ENCODE results near the gene FCHO1.

FCHO1 gene

GRCh38 chr19:17831419-17831888 is 80.2 kb downstream of the FCHO1 start:
- DNase-seq = no peak

- no peak for DNase-seq
Observed at GRCh38 chr19:17832443-17833208, 81.3 kb downstream of the FCHO1 start.

GRCh38 chr19:17834350-17835181 is 83.3 kb downstream of the FCHO1 start:
- DNase-seq = peak in 1 of 5 donors; percentile 42

- DNase-seq = no peak
Observed at GRCh38 chr19:17835182-17836006, 84.1 kb downstream of the FCHO1 start.

- no peak for DNase-seq
Observed at GRCh38 chr19:17836530-17836929, 85.3 kb downstream of the FCHO1 start.

GRCh38 chr19:17837972-17838371 is 86.7 kb downstream of the FCHO1 start:
- no peak for DNase-seq
